Left cardiac atrium (tissue), 4 donors: ENCODE measurements around the gene SUOX. TPM values are rescaled to one million over a fixed set of nuclear protein-coding genes. Genes with fewer than 3 reads are reported as not detected.

ENCODE experiments used
- ATAC-seq, 2 donors: fragments of 200-7000 bp; cut with Tn5 transposase; one replicate each; pipeline ENCODE4 v1.9.1; 2020; ENCODE audit warnings: mild to moderate bottlenecking in 2 of 2, moderate library complexity in 2 of 2
- DNase-seq: peaks from one replicate; pipeline ENCODE4 v3.0.0-alpha.2; 2020
- intact Hi-C, 2 donors: fragments of 100-400 bp; cut with DNase I; formaldehyde crosslinking; loops; one replicate each; pipeline versions ENCODE4 v1.14.1 to v1.15.1; 2022 to 2023
- long read RNA-seq: library from polyadenylated mRNA; unstranded; transcript quantifications from one replicate; pipeline ENCODE4 v2.0.0, GENCODE V29; 2021
- total RNA-seq, 2 donors: library from RNA; stranded (reverse); fragmentation: NEBNext Ultra II Directional; extraction: Animal tissue kit (Norgen Biotek cat#: 25700); gene quantifications; one replicate each; pipeline ENCODE4 v1.2.1, GENCODE V29; 2021
- donor health status: DM: no; HTN: yes; CAD: no.
- donor health status: DM: no; HTN: yes; CAD: no; lungs with severe emphysema.
- donor health status: DM: yes; HTN: yes; CAD: no.
- donor health status: Dilated cardiomyopathy.

The SUOX gene
- 10 to 100 TPM; 20.3 to 29.8 TPM for total RNA-seq
- long read RNA-seq, transcript SUOX-201 (5 exons, 2,364 nt) = minor isoform, 10 of 27 reads
- long read RNA-seq, transcript SUOX-202 (4 exons, 2,306 nt) = major isoform, 11 of 27 reads
- long read RNA-seq, partial matches to known transcripts = 1 of 27 reads
- long read RNA-seq, other reads (novel, unspliced or antisense) = 3 of 27 reads

DNA sequence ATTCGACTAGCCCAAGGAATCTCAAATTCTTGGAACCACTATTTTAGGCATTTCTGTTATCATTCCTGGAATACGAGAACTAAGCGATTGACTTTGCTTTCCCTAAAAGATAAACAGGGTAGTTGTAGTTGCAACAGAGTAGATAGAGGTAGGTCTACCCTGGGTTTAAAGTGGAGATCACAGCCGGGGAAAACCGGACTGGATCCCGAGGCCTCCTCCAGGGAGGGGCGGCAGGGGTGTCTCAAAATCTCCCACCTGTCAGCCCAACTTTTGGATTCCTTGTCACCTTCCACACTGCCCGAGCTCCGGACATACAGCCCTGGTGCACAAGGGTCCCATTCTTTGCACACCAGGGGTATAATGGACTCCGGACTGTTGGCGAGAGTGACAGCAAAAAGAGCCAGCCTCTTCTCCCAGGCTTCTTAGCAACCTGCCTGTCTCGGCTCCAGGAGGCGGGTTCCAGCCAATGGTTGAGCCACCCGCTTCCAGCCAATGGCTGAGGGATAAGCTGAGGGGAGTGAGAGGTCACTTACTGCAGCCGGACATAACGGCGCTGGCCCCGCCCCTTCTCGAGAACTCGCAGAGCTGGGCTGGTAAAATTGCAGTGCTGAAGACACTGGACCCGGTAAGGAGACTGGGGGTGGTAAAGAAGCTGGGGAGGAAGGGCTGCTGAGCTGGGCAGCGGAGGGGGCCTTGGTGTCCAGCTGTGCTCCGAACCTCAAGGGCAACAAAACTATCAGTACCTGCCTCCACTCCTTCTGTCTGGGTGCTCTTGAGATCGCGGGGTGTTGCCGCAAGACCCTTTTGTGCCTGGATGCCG is at the start of gene SUOX:
Gene SUOX (plus strand): TSS at position 562 of the 820 bp plus-strand sequence. CDS start 4,946 bp downstream, outside the sequence.
- intact Hi-C loops = loop anchor here (2.0 to 10.0 kb wide), 3 partner anchors 44 to 108 kb away; partner anchors contain the start of genes PA2G4 (in 1 of the 2) and RPS26 (in 1 of the 2)
- peak; percentile 100 for ATAC-seq
- DNase-seq = peak; percentile 98

DNA sequence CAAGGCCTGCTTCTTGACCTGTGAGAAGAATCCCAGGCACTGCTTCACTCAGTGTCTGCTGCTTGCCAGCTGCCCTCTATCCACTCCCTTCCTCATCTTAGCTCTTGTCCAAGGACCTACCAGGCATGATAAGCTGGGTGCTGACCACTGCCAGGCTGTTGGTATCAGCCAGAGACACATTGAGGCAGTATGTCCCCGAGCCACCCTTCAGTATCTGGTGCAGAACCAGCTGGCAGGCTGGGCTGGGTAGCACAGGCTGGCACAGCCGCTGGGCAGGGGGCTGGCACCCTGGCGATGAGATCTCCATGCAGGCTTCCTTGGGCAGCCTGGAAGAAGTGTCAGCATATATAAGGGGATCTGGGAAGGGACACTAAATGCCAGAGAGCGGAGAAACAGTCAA is 41.7 kb upstream of the SUOX start:
- intact Hi-C loops = no loop called here
- ATAC-seq = no peak

DNA sequence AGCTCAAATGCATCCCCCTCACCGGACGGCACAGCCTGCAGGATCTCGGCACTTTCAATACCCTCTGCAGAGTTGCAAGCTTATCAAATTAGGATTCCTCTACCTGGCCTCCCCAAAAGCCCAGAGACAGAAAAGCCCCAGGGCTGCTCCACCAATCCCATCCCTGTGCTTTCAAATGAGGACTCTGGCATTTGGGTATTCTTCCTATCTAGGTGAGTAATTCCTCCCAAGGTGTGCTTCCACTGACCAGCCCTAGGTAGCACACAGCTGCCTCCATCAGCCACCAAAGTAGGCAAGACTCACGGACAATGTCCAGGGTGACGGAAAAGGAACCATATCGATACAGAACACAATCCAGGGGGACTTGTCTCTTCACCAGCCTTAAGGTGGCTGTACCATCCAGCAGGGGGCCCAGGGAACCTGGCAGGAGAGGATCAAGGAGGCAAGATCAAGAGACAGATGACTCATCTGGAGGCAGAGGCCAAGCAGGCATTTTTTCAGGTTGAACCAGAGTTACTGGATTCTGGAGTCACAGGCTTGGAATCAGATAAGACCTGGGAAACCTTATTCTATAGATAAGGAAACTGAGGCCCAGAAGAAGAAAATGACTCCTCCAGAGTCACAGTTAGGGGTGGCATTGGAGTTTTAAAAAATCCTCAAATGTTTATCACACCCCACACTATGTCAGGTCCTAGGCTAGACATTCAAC is 41.1 kb upstream of the SUOX start:
- intact Hi-C loops = no loop called here
- peak in 1 of 2 donors; percentile 65 for ATAC-seq
- no peak for DNase-seq

More for the DNA sequence above, 41.7 kb upstream of the SUOX start:
- DNase-seq = no peak

DNA sequence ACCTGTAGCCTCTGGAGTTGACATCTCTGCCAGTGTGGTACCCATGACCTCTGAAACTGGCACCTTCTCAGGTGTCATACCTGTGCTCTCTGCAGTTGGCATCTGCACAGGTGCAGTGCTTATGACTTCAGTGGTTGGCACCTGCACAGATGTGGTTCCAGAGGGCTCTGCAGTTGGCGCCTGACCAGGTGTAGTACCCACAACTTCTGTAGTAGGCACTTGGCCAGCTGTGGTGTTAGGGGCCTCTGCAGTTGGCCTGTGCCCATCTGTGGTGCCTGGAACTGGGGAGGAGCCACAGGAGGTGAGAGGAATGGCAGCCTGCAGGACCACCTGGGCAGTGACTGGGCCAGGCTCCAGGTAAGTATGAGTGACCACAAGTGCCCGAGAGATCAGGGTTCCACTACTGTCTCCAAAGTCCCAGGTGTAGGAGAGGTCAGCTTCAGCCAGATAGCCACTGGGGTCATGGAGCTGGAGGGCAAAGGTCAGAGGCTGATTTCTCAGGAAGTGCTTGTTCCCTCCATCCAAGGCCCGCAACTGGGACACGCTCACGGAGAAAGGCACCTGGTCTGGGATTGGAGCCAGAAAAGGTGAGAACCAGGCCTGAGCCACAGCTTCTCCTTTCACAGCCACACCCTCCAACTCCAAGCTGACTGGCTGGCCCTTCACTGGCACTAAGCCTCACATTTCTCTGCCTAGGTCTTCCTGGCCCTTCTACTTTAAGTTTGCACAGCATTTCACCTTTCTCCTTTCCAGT is 39.8 kb upstream of the SUOX start:
- ATAC-seq (no peak), DNase-seq (no peak)
- intact Hi-C loops = no loop called here

DNA sequence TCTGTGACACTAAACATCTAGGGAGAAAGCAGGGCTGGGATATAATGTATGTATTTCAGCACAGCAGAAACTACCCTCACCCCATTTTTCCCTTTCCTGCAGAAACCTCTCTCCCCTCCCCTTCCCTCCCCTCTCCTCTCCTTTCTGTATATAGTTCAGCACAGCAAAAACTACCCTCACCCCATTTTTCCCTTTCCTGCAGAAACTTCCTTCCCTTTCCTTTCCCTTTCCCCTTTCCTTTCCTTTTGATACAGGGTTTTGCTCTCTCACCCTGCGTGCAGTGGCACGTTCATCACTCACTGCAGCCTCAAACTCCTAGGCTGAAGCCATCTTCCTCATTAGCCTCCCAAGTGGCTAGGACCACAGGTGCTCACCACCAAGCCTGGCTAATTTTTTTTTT is 33.3 kb upstream of the SUOX start:
- ATAC-seq (no peak), DNase-seq (no peak)
- intact Hi-C loops = no loop called here

DNA sequence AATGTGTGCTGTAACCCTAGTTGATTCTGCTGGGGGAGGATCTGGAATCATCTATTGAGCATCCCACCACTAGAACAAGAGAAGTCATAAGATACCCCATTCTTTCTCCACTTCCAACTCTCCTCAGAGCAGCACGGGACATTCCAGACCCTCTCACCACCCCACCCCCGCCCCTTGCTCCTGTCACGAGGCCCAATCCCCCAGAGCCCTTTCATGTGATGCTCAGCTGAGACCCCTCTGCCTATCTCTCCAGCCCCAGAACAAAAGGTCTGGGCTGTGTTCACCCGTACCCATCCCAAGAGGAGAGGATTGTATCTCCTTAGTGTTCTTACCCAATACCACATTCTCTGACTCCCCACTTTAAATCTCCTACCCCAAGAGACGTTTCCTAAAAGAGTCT is 31.8 kb upstream of the SUOX start:
- intact Hi-C loops = loop anchor here in 1 of 2 donors (5.0 kb wide), 1 partner anchor 33 kb away; the partner anchor contains the start of gene DGKA
- no peak for ATAC-seq
- DNase-seq = no peak

DNA sequence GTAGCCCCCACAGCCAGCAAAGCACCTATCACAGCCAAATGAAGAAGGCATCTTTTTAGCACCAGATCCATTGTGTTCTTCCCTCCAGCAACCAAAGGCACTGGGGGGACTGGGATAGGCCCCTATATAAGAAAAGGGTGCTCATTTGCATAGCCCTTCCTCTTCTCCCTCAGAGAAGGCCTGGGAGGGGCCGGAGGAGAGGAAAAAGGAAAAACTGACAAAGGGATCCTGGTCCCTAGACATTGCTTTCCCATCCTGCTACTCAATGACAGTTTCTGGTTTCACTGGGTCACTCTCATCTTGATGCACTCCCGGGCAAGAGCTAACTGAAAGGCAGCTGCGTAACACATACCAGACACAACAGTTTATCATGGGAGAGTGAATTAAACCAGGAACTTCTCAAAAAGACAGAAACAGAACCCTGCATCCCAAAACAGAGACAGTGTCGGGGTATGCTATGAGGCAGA is 31.1 kb upstream of the SUOX start, which contains the start of gene PMEL:
Gene PMEL (minus strand): TSS at position 102 of the 467 bp plus-strand sequence. CDS start 31 bp downstream, at position 71.
- ATAC-seq (peak; percentile 9 to 14), DNase-seq (no peak)
- intact Hi-C loops = loop anchor here in 1 of 2 donors (5.0 kb wide), 1 partner anchor 34 kb away; the partner anchor contains the start of gene DGKA

DNA sequence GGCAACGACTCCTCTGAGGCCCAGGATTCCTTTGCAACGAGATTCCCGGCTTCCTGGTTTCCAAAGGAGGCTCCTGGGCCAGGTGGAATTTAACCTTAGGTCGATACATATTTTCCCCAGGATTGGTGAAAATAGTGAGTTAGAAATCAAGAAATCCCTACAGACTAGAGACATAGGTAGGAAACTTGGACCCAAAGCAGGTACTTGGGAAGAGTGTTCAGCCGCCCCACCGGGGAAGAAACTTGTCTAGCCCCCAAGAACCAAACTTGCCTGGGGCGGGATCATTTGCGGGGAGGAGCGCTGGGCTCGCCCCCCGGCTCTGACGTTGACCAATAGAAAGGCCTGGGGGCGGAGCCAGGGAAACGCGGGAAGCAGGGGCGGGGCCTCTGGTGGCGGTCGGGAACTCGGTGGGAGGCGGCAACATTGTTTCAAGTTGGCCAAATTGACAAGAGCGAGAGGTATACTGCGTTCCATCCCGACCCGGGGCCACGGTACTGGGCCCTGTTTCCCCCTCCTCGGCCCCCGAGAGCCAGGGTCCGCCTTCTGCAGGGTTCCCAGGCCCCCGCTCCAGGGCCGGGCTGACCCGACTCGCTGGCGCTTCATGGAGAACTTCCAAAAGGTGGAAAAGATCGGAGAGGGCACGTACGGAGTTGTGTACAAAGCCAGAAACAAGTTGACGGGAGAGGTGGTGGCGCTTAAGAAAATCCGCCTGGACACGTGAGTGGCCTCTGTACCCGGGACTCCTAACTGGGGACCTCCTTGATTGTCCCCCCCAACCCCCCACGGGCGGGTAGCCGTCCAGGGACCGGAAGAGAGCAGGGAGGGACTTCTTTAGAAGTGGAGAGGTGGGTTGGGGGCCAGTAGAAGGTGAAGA is 30.4 kb upstream of the SUOX start, which contains the start of gene CDK2:
Gene CDK2 (plus strand): TSS at position 423 of the 874 bp plus-strand sequence. CDS start 179 bp downstream, at position 602.
- intact Hi-C loops = loop anchor here in 1 of 2 donors (5.0 kb wide), 1 partner anchor 34 kb away; the partner anchor contains the start of gene DGKA
- DNase-seq (peak; percentile 96), ATAC-seq (peak; percentile 98 to 99)

DNA sequence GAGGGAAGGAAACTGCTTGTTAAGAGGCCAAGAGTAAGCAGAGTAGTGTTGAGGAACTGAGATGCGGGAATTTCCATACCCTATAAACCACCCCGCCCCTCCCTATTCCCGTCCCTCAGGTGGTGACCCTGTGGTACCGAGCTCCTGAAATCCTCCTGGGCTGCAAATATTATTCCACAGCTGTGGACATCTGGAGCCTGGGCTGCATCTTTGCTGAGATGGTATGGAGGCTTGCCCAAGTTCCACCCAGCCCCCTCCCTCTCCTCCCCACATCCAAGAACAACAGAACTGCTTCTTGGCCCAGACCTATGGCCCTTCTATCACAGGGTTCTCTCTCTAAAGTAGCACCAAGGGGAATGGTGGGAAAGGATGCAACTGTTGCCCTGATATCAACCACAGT is 27.7 kb upstream of the SUOX start:
- DNase-seq (no peak), ATAC-seq (no peak)
- intact Hi-C loops = loop anchor here in 1 of 2 donors (5.0 kb wide), 1 partner anchor 37 kb away; the partner anchor contains the start of gene DGKA

DNA sequence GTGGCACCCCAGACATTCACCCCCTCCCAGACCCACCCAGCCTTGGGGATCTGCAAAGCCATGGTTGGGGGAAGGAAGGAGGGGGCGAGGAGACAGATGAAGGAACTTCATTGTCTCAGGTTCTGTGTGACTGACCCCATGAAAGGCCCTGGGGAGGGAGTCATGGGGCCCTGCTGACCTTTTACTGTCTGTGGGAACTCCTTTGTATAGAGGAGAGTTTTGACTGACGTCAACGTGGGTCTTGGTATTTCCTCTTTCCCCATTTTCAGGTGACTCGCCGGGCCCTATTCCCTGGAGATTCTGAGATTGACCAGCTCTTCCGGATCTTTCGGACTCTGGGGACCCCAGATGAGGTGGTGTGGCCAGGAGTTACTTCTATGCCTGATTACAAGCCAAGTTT is 26.3 kb upstream of the SUOX start:
- DNase-seq = no peak
- intact Hi-C loops = no loop called here
- ATAC-seq = no peak

DNA sequence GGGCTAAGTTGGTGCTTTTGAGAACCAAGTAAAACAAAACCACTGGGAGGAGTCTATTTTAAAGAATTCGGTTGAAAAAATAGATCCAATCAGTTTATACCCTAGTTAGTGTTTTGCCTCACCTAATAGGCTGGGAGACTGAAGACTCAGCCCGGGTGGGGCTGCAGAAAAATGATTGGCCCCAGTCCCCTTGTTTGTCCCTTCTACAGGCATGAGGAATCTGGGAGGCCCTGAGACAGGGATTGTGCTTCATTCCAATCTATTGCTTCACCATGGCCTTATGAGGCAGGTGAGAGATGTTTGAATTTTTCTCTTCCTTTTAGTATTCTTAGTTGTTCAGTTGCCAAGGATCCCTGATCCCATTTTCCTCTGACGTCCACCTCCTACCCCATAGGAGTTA is 25.0 kb upstream of the SUOX start:
- intact Hi-C loops = no loop called here
- ATAC-seq (no peak), DNase-seq (no peak)

DNA sequence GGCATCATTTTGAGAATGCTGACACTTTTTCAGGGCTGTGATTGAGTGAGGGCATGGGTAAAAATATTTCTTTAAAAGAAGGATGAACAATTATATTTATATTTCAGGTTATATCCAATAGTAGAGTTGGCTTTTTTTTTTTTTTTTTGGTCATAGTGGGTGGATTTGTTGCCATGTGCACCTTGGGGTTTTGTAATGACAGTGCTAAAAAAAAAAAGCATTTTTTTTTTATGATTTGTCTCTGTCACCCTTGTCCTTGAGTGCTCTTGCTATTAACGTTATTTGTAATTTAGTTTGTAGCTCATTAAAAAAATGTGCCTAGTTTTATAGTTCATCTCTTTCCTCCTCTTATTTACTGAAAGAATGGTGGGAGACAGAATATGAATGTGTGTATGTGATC is 24.6 kb upstream of the SUOX start:
- ATAC-seq (no peak), DNase-seq (no peak)
- intact Hi-C loops = no loop called here

DNA sequence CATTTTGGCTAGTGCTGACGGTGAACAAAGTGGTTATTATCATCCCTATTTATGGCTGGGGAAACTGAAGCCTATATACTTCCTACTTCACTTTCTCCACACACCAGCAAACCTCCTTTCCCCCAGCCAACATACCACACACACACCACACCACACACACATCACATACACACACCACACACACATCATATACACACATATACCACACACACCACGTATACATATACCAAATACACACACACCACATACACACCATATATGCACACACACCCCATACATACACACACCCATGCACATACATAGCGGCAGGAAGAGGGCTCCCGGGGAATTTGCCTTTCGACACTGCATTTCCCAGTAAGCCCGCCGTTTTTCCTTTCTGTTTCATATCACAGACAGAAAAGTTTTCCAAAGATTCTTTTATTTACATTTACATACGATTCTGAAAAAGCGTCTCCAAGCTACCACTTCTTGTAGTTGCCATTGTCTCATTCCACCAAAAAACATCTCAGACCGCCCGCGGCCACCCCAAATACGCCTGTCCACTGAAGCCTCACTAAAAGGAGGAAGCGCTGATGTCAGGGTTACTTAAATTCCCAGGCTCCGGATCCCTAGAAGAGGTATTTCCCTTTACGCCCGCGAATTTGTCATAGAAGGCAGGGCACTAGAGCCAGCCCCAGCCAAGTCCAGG is 24.0 kb upstream of the SUOX start:
- ATAC-seq (peak in 1 of 2 donors; percentile 2), DNase-seq (no peak)
- intact Hi-C loops = no loop called here

DNA sequence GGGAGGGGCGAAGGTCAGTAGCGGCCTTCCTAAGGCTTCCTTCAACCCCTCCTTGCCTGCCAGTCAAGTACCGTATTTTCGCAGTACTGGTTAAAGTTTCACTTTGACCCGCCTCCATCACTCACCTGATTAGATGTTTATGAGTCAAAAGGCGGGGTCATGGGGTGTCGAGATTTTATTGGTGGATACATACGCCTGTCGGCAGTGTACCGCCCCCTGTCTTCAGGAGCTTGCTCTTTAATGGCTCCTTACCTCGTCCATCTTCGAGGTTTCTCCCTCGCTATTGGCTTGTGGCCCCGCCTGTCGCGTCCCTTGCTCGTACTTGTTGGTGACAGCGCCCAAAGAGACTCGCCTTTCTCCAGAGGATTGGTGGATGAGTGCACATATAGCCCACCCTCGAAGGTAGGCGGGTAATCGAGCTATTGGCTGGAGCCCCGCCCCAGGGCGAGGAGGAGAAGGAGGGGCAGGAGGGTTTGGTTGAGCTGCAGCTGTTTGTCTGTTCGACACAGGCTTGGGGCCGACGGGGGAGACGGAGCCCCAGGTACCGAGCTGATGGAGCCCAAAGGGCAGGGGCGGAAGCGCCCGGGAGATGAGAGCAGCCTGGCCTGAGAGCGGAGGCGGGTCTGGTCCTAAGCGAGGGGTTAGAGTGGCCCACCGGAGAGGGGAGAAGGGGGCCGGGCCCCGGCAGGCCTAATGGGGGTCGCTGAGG is 23.3 kb upstream of the SUOX start, which contains the start of gene RAB5B:
Gene RAB5B (plus strand): TSS at position 480 of the 709 bp plus-strand sequence. CDS start 12,883 bp downstream, outside the sequence.
- DNase-seq = peak; percentile 99
- peak; percentile 94 to 95 for ATAC-seq
- intact Hi-C loops = no loop called here

DNA sequence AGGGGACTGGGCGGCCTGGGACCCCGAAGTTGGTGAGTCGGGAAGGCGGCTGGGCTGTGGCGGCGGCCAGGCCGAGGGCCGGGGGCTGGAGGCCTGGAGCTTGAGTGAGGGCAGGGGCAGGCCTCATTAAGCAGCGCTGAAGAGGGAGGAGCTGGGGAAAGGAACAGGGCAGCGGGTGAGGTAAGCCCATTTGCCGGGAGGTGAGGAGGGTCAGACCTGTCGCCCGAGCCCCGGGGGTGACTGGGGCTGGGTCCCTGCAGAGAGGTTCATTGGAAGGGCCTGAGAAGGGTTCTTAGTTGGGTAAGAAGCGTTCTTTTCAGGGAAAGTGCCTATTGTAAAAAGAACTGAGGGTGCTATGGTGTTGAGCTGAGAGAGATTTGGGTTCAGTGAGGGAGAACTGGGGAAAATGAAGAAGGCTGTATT is 22.8 kb upstream of the SUOX start:
- DNase-seq = peak; percentile 58
- intact Hi-C loops = no loop called here
- ATAC-seq = peak; percentile 36 to 59

DNA sequence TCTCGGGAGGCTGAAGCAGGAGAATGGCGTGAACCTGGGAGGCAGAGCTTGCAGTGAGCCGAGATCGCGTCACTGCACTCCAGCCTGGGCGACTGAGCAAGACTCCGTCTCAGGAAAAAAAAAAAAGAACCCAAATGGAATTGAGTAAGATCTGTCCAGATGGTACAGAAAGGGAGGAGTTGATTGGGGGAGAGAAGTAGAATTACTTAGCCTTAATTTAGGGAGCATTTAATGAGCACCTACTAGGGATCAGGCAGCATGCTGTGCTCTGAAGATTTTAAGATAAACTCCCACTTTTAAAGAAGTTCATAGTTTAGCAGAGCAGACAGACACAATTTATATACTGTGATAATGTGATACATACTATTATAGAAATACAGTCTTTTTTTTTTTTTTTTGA is 18.7 kb upstream of the SUOX start:
- DNase-seq (no peak), ATAC-seq (no peak)
- intact Hi-C loops = no loop called here
